ENCODE results near the gene POLR2E. TPM values are rescaled to one million over a fixed set of nuclear protein-coding genes. Genes with fewer than 3 reads are reported as not detected.

POLR2E gene
- total and polyA plus RNA-seq, 2 donors (not counting 1 experiment from before 2014, with no cell fraction given), result 103 to 121 TPM

- TF ChIP-seq CTCF (IDR thresholded peaks at IDR 0.05), result no peak
- no peak for TF ChIP-seq EZH2 (IDR thresholded peaks at IDR 0.05; ENCODE audit: borderline replicate concordance, insufficient read depth, low read depth, low read length, poor library complexity, severe bottlenecking)
- Mint-ChIP-seq H3K27me3 (no peaks in the 10 kb centered on the region), H3K4me3 (no peak overlapping the region), H3K4me1 (peaks cover 19% of the 10 kb centered on the region), H3K9me3 (ENCODE audit: insufficient read depth) (no peaks in the 10 kb centered on the region), H3K27ac (no peak overlapping the region)
- Histone ChIP-seq H4K20me1 (ENCODE audit: control insufficient read depth, insufficient read depth, low read length, poor library complexity, severe bottlenecking) (no peaks in the 10 kb centered on the region), H3K9ac (ENCODE audit: low read length) (no peak overlapping the region), H3K4me3 (ENCODE audit: control extremely low read depth in 1 of 5, extremely low read depth in 1 of 5, insufficient read depth in 1 of 5, low read depth in 2 of 5, low read length in 4 of 5) (no peak overlapping the region), H2AFZ (ENCODE audit: insufficient read depth, low read depth, low read length, poor library complexity, severe bottlenecking) (no peak overlapping the region), H3K36me3 (replicated peaks in 1 of 2; ENCODE audit: control extremely low read depth in 1 of 2, control insufficient read depth in 1 of 2, extremely low read depth in 1 of 2, insufficient read depth in 2 of 2, low read length in 1 of 2) (peaks cover 6 to 72% of the 10 kb centered on the region in 2 experiments), H3K4me1 (ENCODE audit: control insufficient read depth in 2 of 2, insufficient read depth in 2 of 2, low read length in 2 of 2) (peaks cover 0 to 21% of the 10 kb centered on the region in 2 donors), H3K27me3 (replicated peaks in 1 of 4; ENCODE audit: control extremely low read depth in 1 of 4, control insufficient read depth in 3 of 4, insufficient read depth in 4 of 4, low read length in 3 of 4) (no peaks in the 10 kb centered on the region), H3K4me2 (replicated peaks; ENCODE audit: low read depth, low read length, poor library complexity, severe bottlenecking) (no peak overlapping the region), H3K79me2 (ENCODE audit: control insufficient read depth, insufficient read depth, low read length) (no peaks in the 10 kb centered on the region), H3K9me3 (ENCODE audit: control extremely low read depth in 1 of 3, control insufficient read depth in 2 of 3, insufficient read depth in 1 of 3, low read length in 2 of 3) (peaks cover 1 to 57% (median 29%) of the 10 kb centered on the region in 3 donors), H3K27ac (ENCODE audit: low read length in 2 of 2) (no peak overlapping the region)
- intact Hi-C loops (cut with micrococcal nuclease), result loop anchor here (5.0 kb wide), 1 partner anchor 138 kb away; no protein-coding TSS in a partner anchor
- POLR2A ChIA-PET, result interaction anchor here (1.4 kb wide), 2 partner anchors 20 to 27 kb away, joined by 4 read pairs; partner anchors contain the start of gene CNN2
- 97% methylated on average over 24 of the region's 28 CpGs for WGBS (ENCODE audit: insufficient coverage)
- ATAC-seq (ENCODE audit: low read depth) (no peak), DNase-seq (no peak)
- CTCF ChIA-PET, result interaction anchor here (1.1 to 1.5 kb wide), 3 partner anchors 10 to 34 kb away, joined by 3 to 4 read pairs (median 3); no protein-coding TSS in a partner anchor
Measured at GRCh38 chr19:1054102-1055027, 40.8 kb downstream of the POLR2E start.

All from B cell (primary cell).